Cerebellar cortex (tissue), 1 donor: ENCODE results near the gene MTCL1.
A peak's percentile ranks its signal among the peaks of the same experiment; 100 is the strongest.

Experiments
- DNase-seq: peaks from one replicate; pipeline ENCODE4 v3.0.0-alpha.2; 2015; ENCODE audit warnings: low spot score

MTCL1 gene

GRCh38 chr18:8833480-8833879 lies 128.1 kb downstream of the MTCL1 start:
- DNase-seq: no peak

GRCh38 chr18:8834881-8835280 lies 129.5 kb downstream of the MTCL1 start:
- DNase-seq: no peak

- DNase-seq: peak; percentile 68
Measured at GRCh38 chr18:8835521-8835953, 130.2 kb downstream of the MTCL1 start.

- no peak for DNase-seq
Measured at GRCh38 chr18:8839281-8839680, 133.9 kb downstream of the MTCL1 start.

- DNase-seq: no peak
Measured at GRCh38 chr18:8841781-8842485, 136.6 kb downstream of the MTCL1 start.

GRCh38 chr18:8842506-8842905 lies 137.2 kb downstream of the MTCL1 start:
- DNase-seq: no peak

- no peak for DNase-seq
Measured at GRCh38 chr18:8843005-8843404, 137.6 kb downstream of the MTCL1 start.

GRCh38 chr18:8844721-8845148 lies 139.4 kb downstream of the MTCL1 start:
- peak; percentile 96 for DNase-seq

GRCh38 chr18:8845506-8845905 lies 140.2 kb downstream of the MTCL1 start:
- no peak for DNase-seq

- DNase-seq: no peak
Measured at GRCh38 chr18:8847066-8847755, 141.9 kb downstream of the MTCL1 start.

GRCh38 chr18:8847900-8848299 lies 142.5 kb downstream of the MTCL1 start:
- DNase-seq: no peak

- no peak for DNase-seq
Measured at GRCh38 chr18:8848541-8848940, 143.2 kb downstream of the MTCL1 start.

GRCh38 chr18:8849696-8850095 lies 144.3 kb downstream of the MTCL1 start:
- DNase-seq: no peak

GRCh38 chr18:8851659-8852058 lies 146.3 kb downstream of the MTCL1 start:
- DNase-seq: peak; percentile 44

- DNase-seq: no peak
Measured at GRCh38 chr18:8854550-8854949, 149.2 kb downstream of the MTCL1 start.

GRCh38 chr18:8854962-8855361 lies 149.6 kb downstream of the MTCL1 start:
- no peak for DNase-seq

GRCh38 chr18:8856212-8856611 lies 150.9 kb downstream of the MTCL1 start:
- DNase-seq: no peak

- no peak for DNase-seq
Measured at GRCh38 chr18:8856769-8857393, 151.5 kb downstream of the MTCL1 start.

GRCh38 chr18:8857806-8858205 lies 152.4 kb downstream of the MTCL1 start:
- no peak for DNase-seq

GRCh38 chr18:8858888-8859511 lies 153.6 kb downstream of the MTCL1 start:
- no peak for DNase-seq

- no peak for DNase-seq
Measured at GRCh38 chr18:8860845-8861642, 155.7 kb downstream of the MTCL1 start.

- DNase-seq: peak; percentile 68
Measured at GRCh38 chr18:8863427-8863826, 158.1 kb downstream of the MTCL1 start.
